Prostate gland (tissue), 2 donors: Measurements from ENCODE around the gene DOK1. TPM values are rescaled to one million over a fixed set of nuclear protein-coding genes. Genes with fewer than 3 reads are reported as not detected.

ENCODE experiments used
- DNase-seq: peaks from one replicate; pipeline ENCODE4 v3.0.0-alpha.2; 2019; ENCODE audit warnings: low spot score
- H3K27ac ChIP-seq, 2 donors: fragments of 200-600 bp; sonication (generic); 2 replicates each; pipeline ENCODE4 v1.5.1; 2017 to 2019
- H3K27me3 ChIP-seq: fragments of 200-600 bp; sonication (generic); replicated peaks from 2 replicates; pipeline ENCODE4 v1.5.1; 2019; ENCODE audit not compliant: insufficient read depth
- H3K36me3 ChIP-seq, 2 donors: fragments of 200-600 bp; sonication (generic); 1 replicate in 1 of 2; 2 replicates in 1 of 2; pipeline versions ENCODE4 v1.5.1 to v1.8.1; 2017 to 2019
- H3K4me1 ChIP-seq: fragments of 200-600 bp; sonication (generic); replicated peaks from 2 replicates; pipeline ENCODE4 v1.5.1; 2019
- H3K4me3 ChIP-seq, 2 donors: fragments of 200-600 bp; sonication (generic); 2 replicates each; pipeline ENCODE4 v1.5.1; 2017 to 2019
- H3K9me3 ChIP-seq: fragments of 200-600 bp; sonication (generic); 2 replicates; pipeline ENCODE4 v1.5.1; 2017
- CTCF ChIP-seq, 4 experiments: fragments of 200-600 bp in 2 of 4; fragments of 450-650 bp in 2 of 4; sonication (generic) in 2 of 4; IDR thresholded peaks; 1 replicate in 3 of 4; 2 replicates in 1 of 4; pipeline ENCODE4 v1.5.1; 2016 to 2019; ENCODE audit warnings: antibody characterized with exemption in 4 of 4, mild to moderate bottlenecking in 2 of 4, moderate library complexity in 2 of 4
- POLR2A ChIP-seq: fragments of 450-650 bp; IDR thresholded peaks from one replicate; pipeline ENCODE4 v1.6.1; 2016; ENCODE audit warnings: antibody characterized with exemption, mild to moderate bottlenecking
- POLR2AphosphoS5 ChIP-seq: sonication (generic); formaldehyde crosslinking; IDR thresholded peaks from one replicate; pipeline ENCODE4 v1.6.1; 2017; ENCODE audit warnings: antibody characterized with exemption
- WGBS: methylation state at CpG from one replicate; pipeline ENCODE4 v1.1.5; 2018; 5-methylcytosine and 5-hydroxymethylcytosine counted together
- intact Hi-C: fragments of 100-400 bp; cut with DNase I; formaldehyde crosslinking; loops from one replicate; pipeline ENCODE4 v1.14.2; 2022
- total RNA-seq, 2 donors: library from RNA; depleted of rRNA; stranded (reverse); fragments of >200 nt; gene quantifications; one replicate each; pipeline ENCODE4 v1.1.0, GENCODE V29; 2016

DOK1 gene
- total RNA-seq, 2 donors from 2014 or later: 4.5 to 18.9 TPM

- 89% methylated on average over 10 of the region's 10 CpGs for WGBS
- Histone ChIP-seq H3K27ac (no peak overlapping the region), H3K36me3 (no peaks in the 10 kb centered on the region), H3K27me3 (no peaks in the 10 kb centered on the region), H3K9me3 (no peaks in the 10 kb centered on the region), H3K4me1 (no peaks in the 10 kb centered on the region), H3K4me3 (no peak overlapping the region)
- intact Hi-C loops: no loop called here
- DNase-seq: no peak
- no peak for TF ChIP-seq CTCF (IDR thresholded peaks at IDR 0.05)
- no peak for TF ChIP-seq POLR2A
- TF ChIP-seq POLR2AphosphoS5: no peak
These were observed 19.0 kb upstream of the DOK1 start for GRCh38 chr2:74535440-74535965.

- Histone ChIP-seq H3K4me3 (no peak overlapping the region), H3K4me1 (no peaks in the 10 kb centered on the region), H3K27me3 (no peaks in the 10 kb centered on the region), H3K9me3 (no peaks in the 10 kb centered on the region), H3K36me3 (no peaks in the 10 kb centered on the region), H3K27ac (no peak overlapping the region)
- 84% methylated on average over 21 of the region's 23 CpGs for WGBS
- intact Hi-C loops: no loop called here
- no peak for DNase-seq
- TF ChIP-seq POLR2A (no peak), POLR2AphosphoS5 (no peak), CTCF (IDR thresholded peaks at IDR 0.05) (no peak)
These were observed 18.2 kb upstream of the DOK1 start for GRCh38 chr2:74536166-74536950.

GRCh38 chr2:74537140-74537539 lies 17.4 kb upstream of the DOK1 start:
- 58% methylated on average over 4 of the region's 4 CpGs for whole genome bisulfite sequencing
- no peak for TF ChIP-seq POLR2AphosphoS5
- no peak for TF ChIP-seq POLR2A
- no peak for TF ChIP-seq CTCF (IDR thresholded peaks at IDR 0.05)
- no peaks in the 10 kb centered on the region for H3K9me3 ChIP-seq
- intact Hi-C loops: no loop called here
- H3K27ac ChIP-seq: no peak overlapping the region
- no peak for DNase-seq
- H3K4me3 ChIP-seq: no peak overlapping the region
- no peaks in the 10 kb centered on the region for H3K4me1 ChIP-seq
- H3K36me3 ChIP-seq: no peaks in the 10 kb centered on the region
- no peaks in the 10 kb centered on the region for H3K27me3 ChIP-seq

- intact Hi-C loops: no loop called here
- Histone ChIP-seq H3K36me3 (no peaks in the 10 kb centered on the region), H3K9me3 (no peaks in the 10 kb centered on the region), H3K27ac (no peak overlapping the region), H3K27me3 (no peaks in the 10 kb centered on the region), H3K4me1 (no peaks in the 10 kb centered on the region), H3K4me3 (no peak overlapping the region)
- DNase-seq: no peak
- TF ChIP-seq CTCF (IDR thresholded peaks at IDR 0.05): no peak
- TF ChIP-seq POLR2A: no peak
- TF ChIP-seq POLR2AphosphoS5: no peak
- WGBS: 75% methylated on average over 7 of the region's 7 CpGs
These were observed 15.6 kb upstream of the DOK1 start for GRCh38 chr2:74538881-74539339.

- no peak for DNase-seq
- H3K4me3 ChIP-seq: no peak overlapping the region
- no peaks in the 10 kb centered on the region for H3K9me3 ChIP-seq
- intact Hi-C loops: no loop called here
- no peak overlapping the region for H3K27ac ChIP-seq
- no peaks in the 10 kb centered on the region for H3K4me1 ChIP-seq
- no peaks in the 10 kb centered on the region for H3K36me3 ChIP-seq
- no peaks in the 10 kb centered on the region for H3K27me3 ChIP-seq
- TF ChIP-seq POLR2A (no peak), CTCF (IDR thresholded peaks at IDR 0.05) (no peak), POLR2AphosphoS5 (no peak)
- 81% methylated on average over 5 of the region's 5 CpGs for WGBS
These were observed 14.2 kb upstream of the DOK1 start for GRCh38 chr2:74540291-74540690.
